GM23248 (cell line): Measurements from ENCODE around the gene ABCC1.

ENCODE experiments used
- EZH2 ChIP-seq: fragments of 200-600 bp; sonication (generic); IDR thresholded peaks from 2 replicates; pipeline ENCODE4 v1.6.1; 2018; ENCODE audit warnings: antibody characterized with exemption, mild to moderate bottlenecking; ENCODE audit not compliant: insufficient read depth, poor library complexity, severe bottlenecking
- EZH2phosphoT487 ChIP-seq: fragments of 200-600 bp; sonication (generic); IDR thresholded peaks from 2 replicates; pipeline ENCODE4 v1.6.1; 2018; ENCODE audit warnings: antibody characterized with exemption, moderate library complexity, mild to moderate bottlenecking, low read depth; ENCODE audit not compliant: insufficient read depth

GRCh38 chr16:16148755-16149154 is 199.3 kb downstream of the ABCC1 start:
- no peak for TF ChIP-seq EZH2phosphoT487
- no peak for TF ChIP-seq EZH2
